SK-N-SH (cell line): ENCODE measurements around the gene TP53TG5.
A peak's percentile ranks its signal among the peaks of the same experiment; 100 is the strongest.

Experiments
- EP300 ChIP-seq, 2 experiments: IDR thresholded peaks; 2 replicates each; pipeline versions ENCODE4 v1.4.0 to v1.6.1; 2012; ENCODE audit warnings: borderline replicate concordance in 1 of 2, low read depth in 1 of 2, low read length in 1 of 2
- EZH2phosphoT487 ChIP-seq: fragments of 200-600 bp; sonication (generic); IDR thresholded peaks from 2 replicates; pipeline ENCODE4 v1.6.1; 2017; ENCODE audit warnings: low read depth, mixed run types, mild to moderate bottlenecking, antibody characterized with exemption, moderate library complexity, borderline replicate concordance
- FOSL2 ChIP-seq: IDR thresholded peaks from 2 replicates; pipeline ENCODE4 v1.4.0; 2012; ENCODE audit warnings: low read depth, mild to moderate bottlenecking, moderate library complexity, borderline replicate concordance
- FOXM1 ChIP-seq: IDR thresholded peaks from 2 replicates; pipeline ENCODE4 v1.4.0; 2012; ENCODE audit warnings: low read depth, mild to moderate bottlenecking
- GATA2 ChIP-seq: sonication (generic); formaldehyde crosslinking; IDR thresholded peaks from 2 replicates; pipeline ENCODE4 v1.5.0; 2020; ENCODE audit warnings: mild to moderate bottlenecking, missing genetic modification reagents
- MAX ChIP-seq: IDR thresholded peaks from 2 replicates; pipeline ENCODE4 v1.4.0; 2012; ENCODE audit warnings: low read depth
- NFIC ChIP-seq: IDR thresholded peaks from 2 replicates; pipeline ENCODE4 v1.4.0; 2012; ENCODE audit warnings: borderline replicate concordance
- NRF1 ChIP-seq: IDR thresholded peaks from 2 replicates; pipeline ENCODE4 v1.6.1; 2012; ENCODE audit warnings: low read depth, mild to moderate bottlenecking, low read length
- POLR2AphosphoS5 ChIP-seq: IDR thresholded peaks from 2 replicates; pipeline ENCODE4 v1.6.1; 2012; ENCODE audit warnings: low read depth, low read length
- RAD21 ChIP-seq: IDR thresholded peaks from 2 replicates; pipeline ENCODE4 v1.6.1; 2012; ENCODE audit warnings: mild to moderate bottlenecking, low read length
- RFX5 ChIP-seq: IDR thresholded peaks from 2 replicates; pipeline ENCODE4 v1.6.1; 2012; ENCODE audit warnings: mild to moderate bottlenecking, improper control_type of control experiment, low read length
- SIN3A ChIP-seq: IDR thresholded peaks from 2 replicates; pipeline ENCODE4 v1.6.1; 2012; ENCODE audit warnings: low read depth, mild to moderate bottlenecking, low read length, moderate library complexity, borderline replicate concordance
- TAF1 ChIP-seq: IDR thresholded peaks from 2 replicates; pipeline ENCODE4 v1.6.1; 2012; ENCODE audit warnings: low read depth, mild to moderate bottlenecking, low read length, moderate library complexity, borderline replicate concordance
- TF ChIP-seq, protein P1 (sequence below): fragments of 200-600 bp; sonication (generic); IDR thresholded peaks from 2 replicates; pipeline ENCODE4 v1.6.1; 2017; ENCODE audit warnings: antibody characterized with exemption, mild to moderate bottlenecking, moderate library complexity

GRCh38 chr20:45419188-45420091 lies 41.3 kb upstream of the TP53TG5 start:
- TF ChIP-seq, protein P1, sequence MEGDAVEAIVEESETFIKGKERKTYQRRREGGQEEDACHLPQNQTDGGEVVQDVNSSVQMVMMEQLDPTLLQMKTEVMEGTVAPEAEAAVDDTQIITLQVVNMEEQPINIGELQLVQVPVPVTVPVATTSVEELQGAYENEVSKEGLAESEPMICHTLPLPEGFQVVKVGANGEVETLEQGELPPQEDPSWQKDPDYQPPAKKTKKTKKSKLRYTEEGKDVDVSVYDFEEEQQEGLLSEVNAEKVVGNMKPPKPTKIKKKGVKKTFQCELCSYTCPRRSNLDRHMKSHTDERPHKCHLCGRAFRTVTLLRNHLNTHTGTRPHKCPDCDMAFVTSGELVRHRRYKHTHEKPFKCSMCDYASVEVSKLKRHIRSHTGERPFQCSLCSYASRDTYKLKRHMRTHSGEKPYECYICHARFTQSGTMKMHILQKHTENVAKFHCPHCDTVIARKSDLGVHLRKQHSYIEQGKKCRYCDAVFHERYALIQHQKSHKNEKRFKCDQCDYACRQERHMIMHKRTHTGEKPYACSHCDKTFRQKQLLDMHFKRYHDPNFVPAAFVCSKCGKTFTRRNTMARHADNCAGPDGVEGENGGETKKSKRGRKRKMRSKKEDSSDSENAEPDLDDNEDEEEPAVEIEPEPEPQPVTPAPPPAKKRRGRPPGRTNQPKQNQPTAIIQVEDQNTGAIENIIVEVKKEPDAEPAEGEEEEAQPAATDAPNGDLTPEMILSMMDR, result no peak
- TF ChIP-seq FOSL2 (peak; percentile 77), RAD21 (no peak), TAF1 (no peak), POLR2AphosphoS5 (no peak), EZH2phosphoT487 (no peak), FOXM1 (no peak), RFX5 (no peak), SIN3A (no peak), NFIC (peak; percentile 85), EP300 (IDR thresholded peaks at IDR 0.05; ENCODE audit: borderline replicate concordance in 1 of 2, low read depth in 1 of 2, low read length in 1 of 2) (peak in 1 of 2 experiments; percentile 36; a peak in 1 of 4 replicates), NRF1 (no peak), MAX (peak; percentile 66; the same call in 1 of the 2 replicates), GATA2 (CRISPR knock-in tag) (no peak)
